Measurements from ENCODE around the gene SFR1. TPM values are rescaled to one million over a fixed set of nuclear protein-coding genes. Genes with fewer than 3 reads are reported as not detected.

The SFR1 gene
- total and polyA plus RNA-seq, 4 donors = 0.83 to 5.5 (median 1.6) TPM

DNA sequence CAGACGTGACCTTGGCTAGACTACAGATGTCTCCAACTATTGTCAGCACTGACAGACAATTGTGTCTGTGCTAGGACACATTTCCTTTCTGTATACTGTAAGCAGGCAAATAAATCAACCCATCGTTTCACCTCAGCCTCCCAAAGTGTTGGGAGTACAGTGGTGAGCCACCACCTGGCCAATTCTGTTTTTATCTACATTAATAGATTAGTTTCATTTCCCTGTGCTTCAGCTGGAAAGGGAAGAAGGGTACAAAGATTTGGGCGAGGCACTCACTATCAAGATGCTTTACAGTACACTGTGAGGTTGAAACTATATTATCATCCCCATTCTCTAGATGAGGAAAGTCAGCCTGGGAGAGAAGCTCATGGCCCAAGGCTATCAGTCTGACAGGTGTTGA, 21.9 kb downstream of the SFR1 start:
- Histone ChIP-seq H3K4me3 (ENCODE audit: low read depth in 1 of 3, low read length in 3 of 3) (no peak overlapping the region), H3K9me3 (ENCODE audit: control insufficient read depth in 4 of 4, low read length in 3 of 4) (no peaks in the 10 kb centered on the region), H3K27me3 (ENCODE audit: control insufficient read depth in 4 of 4, insufficient read depth in 4 of 4, low read length in 3 of 4) (no peaks in the 10 kb centered on the region), H3K36me3 (ENCODE audit: control insufficient read depth in 4 of 4, insufficient read depth in 3 of 4, low read depth in 1 of 4, low read length in 3 of 4) (no peaks in the 10 kb centered on the region), H3K9ac (ENCODE audit: low read depth in 1 of 2, low read length in 2 of 2) (no peak overlapping the region), H3K27ac (ENCODE audit: low read depth in 1 of 2, low read length in 2 of 2) (no peak overlapping the region), H3K4me1 (ENCODE audit: control insufficient read depth in 4 of 4, insufficient read depth in 4 of 4, low read length in 3 of 4) (no peaks in the 10 kb centered on the region)
- no peak for TF ChIP-seq FOXA2 (IDR thresholded peaks at IDR 0.05)
- no peak for TF ChIP-seq HNF4G (IDR thresholded peaks at IDR 0.05)
- no peak for TF ChIP-seq NR2F2 (IDR thresholded peaks at IDR 0.05)
- TF ChIP-seq, protein P1, sequence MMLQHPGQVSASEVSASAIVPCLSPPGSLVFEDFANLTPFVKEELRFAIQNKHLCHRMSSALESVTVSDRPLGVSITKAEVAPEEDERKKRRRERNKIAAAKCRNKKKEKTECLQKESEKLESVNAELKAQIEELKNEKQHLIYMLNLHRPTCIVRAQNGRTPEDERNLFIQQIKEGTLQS (IDR thresholded peaks at IDR 0.05) = no peak
- TF ChIP-seq, protein P2, sequence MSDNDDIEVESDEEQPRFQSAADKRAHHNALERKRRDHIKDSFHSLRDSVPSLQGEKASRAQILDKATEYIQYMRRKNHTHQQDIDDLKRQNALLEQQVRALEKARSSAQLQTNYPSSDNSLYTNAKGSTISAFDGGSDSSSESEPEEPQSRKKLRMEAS (IDR thresholded peaks at IDR 0.05) = no peak
- no peak for DNase-seq (ENCODE audit: low spot score)
- WGBS = 78% methylated on average over 3 of the region's 3 CpGs

DNA sequence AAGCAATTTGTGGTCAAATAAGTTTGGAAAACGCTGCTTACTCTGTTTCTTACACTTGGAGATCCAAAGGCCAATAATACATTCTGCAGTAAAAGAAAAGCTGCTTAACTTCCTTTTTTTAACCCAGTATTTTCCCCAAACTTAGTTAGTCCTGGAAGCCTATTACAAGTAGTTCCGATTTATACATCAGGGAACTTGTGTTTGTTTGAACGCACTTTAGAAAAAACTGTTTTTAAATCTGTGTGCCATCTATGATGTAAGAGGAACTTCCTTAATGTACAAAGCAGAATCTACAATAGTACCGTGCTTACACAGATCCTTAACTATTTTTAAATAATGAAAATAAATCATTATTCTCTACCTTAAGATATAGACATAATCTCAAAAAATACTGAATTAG, 23.0 kb downstream of the SFR1 start:
- Histone ChIP-seq H3K27me3 (ENCODE audit: control insufficient read depth in 4 of 4, insufficient read depth in 4 of 4, low read length in 3 of 4) (no peaks in the 10 kb centered on the region), H3K27ac (ENCODE audit: low read depth in 1 of 2, low read length in 2 of 2) (no peak overlapping the region), H3K4me1 (ENCODE audit: control insufficient read depth in 4 of 4, insufficient read depth in 4 of 4, low read length in 3 of 4) (no peaks in the 10 kb centered on the region), H3K36me3 (ENCODE audit: control insufficient read depth in 4 of 4, insufficient read depth in 3 of 4, low read depth in 1 of 4, low read length in 3 of 4) (no peaks in the 10 kb centered on the region), H3K4me3 (ENCODE audit: low read depth in 1 of 3, low read length in 3 of 3) (no peak overlapping the region), H3K9ac (ENCODE audit: low read depth in 1 of 2, low read length in 2 of 2) (no peak overlapping the region), H3K9me3 (ENCODE audit: control insufficient read depth in 4 of 4, low read length in 3 of 4) (no peaks in the 10 kb centered on the region)
- 77% methylated on average over 4 of the region's 4 CpGs for WGBS
- TF ChIP-seq GABPA (IDR thresholded peaks at IDR 0.05 in 1 of 2, conservative IDR thresholded peaks at IDR 0.05 in 1 of 2) (no peak), HNF4A (conservative IDR thresholded peaks at IDR 0.05) (no peak), YY1 (IDR thresholded peaks at IDR 0.05) (no peak), RAD21 (IDR thresholded peaks at IDR 0.05) (no peak), JUND (IDR thresholded peaks at IDR 0.05) (no peak), FOXA1 (IDR thresholded peaks at IDR 0.05) (no peak), TAF1 (conservative IDR thresholded peaks at IDR 0.05) (no peak), EGR1 (IDR thresholded peaks at IDR 0.05; ENCODE audit: low read depth in 2 of 2) (no peak), SP1 (IDR thresholded peaks at IDR 0.05) (no peak), HNF4G (IDR thresholded peaks at IDR 0.05) (no peak)
- TF ChIP-seq, protein P3, sequence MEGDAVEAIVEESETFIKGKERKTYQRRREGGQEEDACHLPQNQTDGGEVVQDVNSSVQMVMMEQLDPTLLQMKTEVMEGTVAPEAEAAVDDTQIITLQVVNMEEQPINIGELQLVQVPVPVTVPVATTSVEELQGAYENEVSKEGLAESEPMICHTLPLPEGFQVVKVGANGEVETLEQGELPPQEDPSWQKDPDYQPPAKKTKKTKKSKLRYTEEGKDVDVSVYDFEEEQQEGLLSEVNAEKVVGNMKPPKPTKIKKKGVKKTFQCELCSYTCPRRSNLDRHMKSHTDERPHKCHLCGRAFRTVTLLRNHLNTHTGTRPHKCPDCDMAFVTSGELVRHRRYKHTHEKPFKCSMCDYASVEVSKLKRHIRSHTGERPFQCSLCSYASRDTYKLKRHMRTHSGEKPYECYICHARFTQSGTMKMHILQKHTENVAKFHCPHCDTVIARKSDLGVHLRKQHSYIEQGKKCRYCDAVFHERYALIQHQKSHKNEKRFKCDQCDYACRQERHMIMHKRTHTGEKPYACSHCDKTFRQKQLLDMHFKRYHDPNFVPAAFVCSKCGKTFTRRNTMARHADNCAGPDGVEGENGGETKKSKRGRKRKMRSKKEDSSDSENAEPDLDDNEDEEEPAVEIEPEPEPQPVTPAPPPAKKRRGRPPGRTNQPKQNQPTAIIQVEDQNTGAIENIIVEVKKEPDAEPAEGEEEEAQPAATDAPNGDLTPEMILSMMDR (IDR thresholded peaks at IDR 0.05; ENCODE audit: low read depth, low read length, missing input control) = no peak
- TF ChIP-seq, protein P4, sequence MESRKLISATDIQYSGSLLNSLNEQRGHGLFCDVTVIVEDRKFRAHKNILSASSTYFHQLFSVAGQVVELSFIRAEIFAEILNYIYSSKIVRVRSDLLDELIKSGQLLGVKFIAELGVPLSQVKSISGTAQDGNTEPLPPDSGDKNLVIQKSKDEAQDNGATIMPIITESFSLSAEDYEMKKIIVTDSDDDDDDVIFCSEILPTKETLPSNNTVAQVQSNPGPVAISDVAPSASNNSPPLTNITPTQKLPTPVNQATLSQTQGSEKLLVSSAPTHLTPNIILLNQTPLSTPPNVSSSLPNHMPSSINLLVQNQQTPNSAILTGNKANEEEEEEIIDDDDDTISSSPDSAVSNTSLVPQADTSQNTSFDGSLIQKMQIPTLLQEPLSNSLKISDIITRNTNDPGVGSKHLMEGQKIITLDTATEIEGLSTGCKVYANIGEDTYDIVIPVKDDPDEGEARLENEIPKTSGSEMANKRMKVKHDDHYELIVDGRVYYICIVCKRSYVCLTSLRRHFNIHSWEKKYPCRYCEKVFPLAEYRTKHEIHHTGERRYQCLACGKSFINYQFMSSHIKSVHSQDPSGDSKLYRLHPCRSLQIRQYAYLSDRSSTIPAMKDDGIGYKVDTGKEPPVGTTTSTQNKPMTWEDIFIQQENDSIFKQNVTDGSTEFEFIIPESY (IDR thresholded peaks at IDR 0.05) = no peak
- TF ChIP-seq, protein P1 (IDR thresholded peaks at IDR 0.05) = no peak
- no peak for DNase-seq (ENCODE audit: low spot score)
